Measurements from ENCODE around the gene SLC2A4.
"Not testable (repeated sequence)": the region's sequence is repeated elsewhere in the genome, so short reads cannot be mapped to it uniquely, and the experiment has no call there.

SLC2A4 gene

DNA sequence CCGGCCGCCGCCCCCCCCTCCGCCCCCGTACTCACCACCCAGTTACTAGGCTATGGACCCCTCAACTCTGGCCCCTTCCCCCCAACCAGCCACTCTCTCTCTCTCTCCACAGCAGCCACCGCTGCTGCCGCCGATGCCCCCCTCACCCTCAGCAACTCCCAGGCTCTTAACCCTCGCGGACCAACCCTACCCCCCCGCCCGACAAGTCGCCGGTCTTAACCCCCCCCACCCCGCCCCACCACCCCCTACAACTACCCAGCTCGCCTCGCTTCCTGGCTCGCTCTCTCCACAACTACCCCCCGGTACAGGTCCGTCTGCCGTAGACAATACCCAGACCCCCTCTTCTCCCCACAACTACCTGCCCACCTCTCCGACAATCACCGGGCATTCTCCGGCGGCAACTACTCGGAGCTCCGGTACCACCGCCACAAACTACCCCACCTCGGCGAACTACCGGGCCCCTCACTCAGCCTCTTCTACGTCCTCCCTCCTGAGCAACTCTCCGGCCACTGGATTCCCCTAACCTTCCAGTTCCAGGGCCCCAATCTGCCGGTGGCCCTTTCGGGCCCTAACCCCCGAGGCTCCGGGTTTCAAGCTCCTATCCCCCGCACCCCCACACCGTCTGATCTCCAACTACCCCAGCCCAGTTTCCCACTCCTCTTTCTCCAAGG, 43.0 kb upstream of the SLC2A4 start:
- Histone ChIP-seq H3K27me3 (replicated peaks; ENCODE audit: control insufficient read depth, insufficient read depth, low read length, poor library complexity, severe bottlenecking) (no peaks in the 10 kb centered on the region), H3K9me3 (ENCODE audit: control insufficient read depth, low read length) (no peaks in the 10 kb centered on the region), H3K4me3 (ENCODE audit: insufficient read depth, low read depth, low read length, poor library complexity, severe bottlenecking) (peak overlapping the region; percentile 95), H3K27ac (ENCODE audit: insufficient read depth, low read length, poor library complexity, severe bottlenecking) (peak overlapping the region; percentile 89), H3K4me1 (ENCODE audit: control insufficient read depth, insufficient read depth, low read length, poor library complexity, severe bottlenecking) (peaks cover 43% of the 10 kb centered on the region), H3K36me3 (ENCODE audit: control insufficient read depth, insufficient read depth, low read length) (peaks cover 21% of the 10 kb centered on the region)
- peak in 1 of 3 donors; percentile 23 for DNase-seq

DNA sequence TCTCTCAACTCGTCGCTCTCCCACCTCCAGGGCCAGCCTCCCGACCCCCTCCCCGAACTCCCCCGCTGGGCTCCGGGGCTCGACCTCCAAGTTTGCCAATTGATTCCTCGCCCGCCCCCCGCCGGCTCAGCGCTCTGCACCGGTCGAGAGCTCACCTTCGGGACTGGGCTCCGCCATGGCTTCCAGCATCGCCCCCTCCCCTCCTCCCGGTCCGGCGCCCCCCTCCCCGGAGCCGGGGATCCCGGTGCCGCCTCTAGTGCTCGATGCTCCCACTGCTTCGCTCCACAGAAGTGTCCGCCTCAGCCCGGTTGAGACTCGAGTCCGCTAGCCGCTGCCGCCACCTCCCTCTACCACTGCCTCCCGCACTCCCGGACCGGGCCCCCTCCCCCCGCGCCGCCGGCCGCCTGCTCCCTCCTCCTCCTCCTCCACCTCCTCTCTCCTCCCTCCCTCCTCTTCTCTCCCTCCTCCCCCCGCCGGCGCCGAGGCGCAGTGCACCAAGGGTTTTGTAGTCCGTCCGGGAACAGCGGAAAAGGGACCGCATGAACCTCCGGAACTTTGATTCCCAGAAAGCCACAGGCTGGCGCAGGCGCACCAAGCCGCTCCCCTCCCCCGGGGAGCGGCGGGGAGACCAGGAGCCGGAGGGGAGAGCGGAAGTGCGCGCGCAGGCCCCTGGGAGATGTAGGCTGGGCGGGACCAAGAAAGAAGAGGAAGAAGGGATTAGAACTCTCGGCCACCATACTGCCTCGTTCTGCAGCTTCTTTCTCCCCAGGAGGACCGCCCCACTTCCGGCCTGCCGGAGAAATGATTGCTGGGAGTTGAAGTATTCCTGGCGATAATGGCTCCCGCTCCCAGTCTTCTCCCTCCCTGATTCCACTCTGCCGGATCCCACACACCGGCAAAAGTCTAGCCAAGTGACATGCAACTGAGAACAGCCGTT, 42.2 kb upstream of the SLC2A4 start, which contains the start of gene PHF23:
Gene PHF23 (minus strand): TSS at position 367 of the 937 bp plus-strand sequence. CDS start 178 bp downstream, at position 189.
- Histone ChIP-seq H3K27me3 (replicated peaks; ENCODE audit: control insufficient read depth, insufficient read depth, low read length, poor library complexity, severe bottlenecking) (no peaks in the 10 kb centered on the region), H3K27ac (ENCODE audit: insufficient read depth, low read length, poor library complexity, severe bottlenecking) (peak within 1 kb of the TSS; percentile 89), H3K36me3 (ENCODE audit: control insufficient read depth, insufficient read depth, low read length) (peaks cover 23% of the 10 kb centered on the region), H3K4me3 (ENCODE audit: insufficient read depth, low read depth, low read length, poor library complexity, severe bottlenecking) (peak within 1 kb of the TSS; percentile 95), H3K9me3 (ENCODE audit: control insufficient read depth, low read length) (no peaks in the 10 kb centered on the region), H3K4me1 (ENCODE audit: control insufficient read depth, insufficient read depth, low read length, poor library complexity, severe bottlenecking) (peaks cover 40% of the 10 kb centered on the region)
- DNase-seq: peak; percentile 96 to 97 (median 97)

DNA sequence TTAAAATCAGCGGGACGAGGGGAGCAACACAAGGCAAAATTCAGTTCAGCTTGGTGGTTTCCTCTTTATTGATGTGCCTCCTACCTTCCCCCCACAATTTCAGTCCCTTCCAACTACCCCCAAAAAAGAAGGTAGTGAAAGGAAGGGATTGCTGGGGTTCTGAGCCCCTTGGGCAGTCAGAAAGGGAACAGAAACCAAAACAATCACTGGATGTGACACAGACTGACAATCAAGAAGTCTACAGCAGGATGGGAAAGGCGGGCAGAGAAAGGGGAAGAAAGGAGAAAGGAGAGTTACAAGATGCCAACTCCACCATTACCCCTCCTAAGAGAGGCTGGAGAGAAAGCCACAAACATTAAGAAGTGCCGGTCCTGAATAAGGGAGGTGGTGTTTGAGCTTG, 41.1 kb upstream of the SLC2A4 start:
- Histone ChIP-seq H3K4me1 (ENCODE audit: control insufficient read depth, insufficient read depth, low read length, poor library complexity, severe bottlenecking) (peaks cover 31% of the 10 kb centered on the region), H3K27me3 (replicated peaks; ENCODE audit: control insufficient read depth, insufficient read depth, low read length, poor library complexity, severe bottlenecking) (no peaks in the 10 kb centered on the region), H3K36me3 (ENCODE audit: control insufficient read depth, insufficient read depth, low read length) (peaks cover 29% of the 10 kb centered on the region), H3K4me3 (ENCODE audit: insufficient read depth, low read depth, low read length, poor library complexity, severe bottlenecking) (no peak overlapping the region), H3K9me3 (ENCODE audit: control insufficient read depth, low read length) (no peaks in the 10 kb centered on the region), H3K27ac (ENCODE audit: insufficient read depth, low read length, poor library complexity, severe bottlenecking) (no peak overlapping the region)
- DNase-seq: no peak

DNA sequence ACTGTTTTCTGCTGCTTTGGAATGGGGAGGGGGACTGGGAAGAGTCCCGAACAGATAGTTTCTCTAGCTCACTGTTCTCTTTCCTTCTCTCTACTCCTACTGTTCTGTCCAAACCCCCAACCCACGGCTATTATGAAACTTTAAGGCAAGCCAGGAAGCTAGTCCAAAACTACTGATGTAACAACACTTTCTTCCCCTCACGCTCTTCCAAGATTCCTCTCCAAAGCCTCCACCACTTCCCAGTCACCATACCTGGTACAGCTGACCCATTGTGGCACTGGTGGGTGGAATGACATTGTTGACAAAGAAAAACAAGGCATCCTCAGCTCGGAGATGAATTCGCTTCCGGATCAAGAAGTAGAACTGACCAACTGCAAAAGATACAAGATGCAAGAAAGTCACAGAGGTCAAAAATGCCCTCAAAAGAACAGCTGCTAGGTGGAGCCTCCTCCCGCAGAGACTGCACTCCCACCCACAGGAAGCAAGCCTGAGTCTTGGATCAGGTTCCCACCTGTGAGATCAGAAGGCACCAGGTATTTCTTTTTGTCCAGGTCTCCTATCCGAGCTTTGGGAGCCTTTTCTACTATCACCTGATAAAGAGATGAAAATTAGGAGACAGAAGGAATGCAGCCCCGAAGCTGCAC, 40.3 kb upstream of the SLC2A4 start:
- DNase-seq: no peak
- peaks cover 31% of the 10 kb centered on the region for H3K4me1 ChIP-seq (ENCODE audit: control insufficient read depth, insufficient read depth, low read length, poor library complexity, severe bottlenecking)
- peak overlapping the region; percentile 88 for H3K4me3 ChIP-seq (ENCODE audit: insufficient read depth, low read depth, low read length, poor library complexity, severe bottlenecking)
- H3K36me3 ChIP-seq (ENCODE audit: control insufficient read depth, insufficient read depth, low read length): peaks cover 29% of the 10 kb centered on the region
- no peaks in the 10 kb centered on the region for H3K9me3 ChIP-seq (ENCODE audit: control insufficient read depth, low read length)
- H3K27me3 ChIP-seq (replicated peaks; ENCODE audit: control insufficient read depth, insufficient read depth, low read length, poor library complexity, severe bottlenecking): no peaks in the 10 kb centered on the region
- H3K27ac ChIP-seq (ENCODE audit: insufficient read depth, low read length, poor library complexity, severe bottlenecking): peak overlapping the region; percentile 94

DNA sequence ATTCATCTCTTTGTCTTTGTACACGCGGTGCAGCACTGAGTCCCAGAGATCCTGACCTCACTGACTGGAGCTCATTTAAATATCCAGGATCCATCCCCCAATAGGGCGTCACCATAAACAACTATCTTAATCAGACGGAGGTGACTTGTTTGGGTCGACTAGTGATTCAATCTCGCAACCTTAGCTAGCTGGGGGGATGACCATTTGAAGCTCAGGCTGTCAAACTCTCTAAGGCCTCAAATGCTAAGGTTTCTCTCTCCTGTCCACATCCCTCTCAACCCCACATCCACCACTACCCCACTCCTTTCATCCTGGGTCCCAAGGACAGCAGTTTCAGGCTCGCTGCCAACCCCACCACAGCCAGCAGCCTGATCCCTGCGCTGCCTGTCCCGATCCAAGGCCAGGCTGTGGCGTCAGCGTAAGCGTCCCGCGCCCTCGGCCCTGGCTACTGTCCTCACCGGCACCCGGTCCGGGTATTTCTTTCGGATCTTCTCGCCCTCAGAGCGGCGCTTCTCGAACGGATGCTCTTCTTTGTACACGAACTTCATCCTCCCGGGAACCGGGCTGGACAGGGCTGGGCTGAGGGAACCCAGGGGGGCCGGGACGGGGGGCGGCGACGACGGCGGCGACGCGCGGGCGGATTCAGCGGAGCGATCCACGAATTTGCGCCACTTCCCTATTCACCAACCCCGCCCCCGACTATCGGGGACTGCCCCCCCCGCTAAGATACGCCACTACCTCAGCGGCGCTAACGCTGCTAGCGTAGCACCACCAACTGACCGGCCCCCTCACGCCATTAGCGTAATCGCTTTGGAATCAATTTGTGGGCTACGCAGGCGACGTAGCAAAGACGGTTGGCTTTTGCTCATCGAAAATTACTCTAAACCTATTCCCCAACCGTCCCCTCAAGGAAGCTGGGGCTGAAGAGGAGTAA, 39.5 kb upstream of the SLC2A4 start, which contains the start of gene GABARAP:
Gene GABARAP (minus strand): TSS at position 667 of the 934 bp plus-strand sequence. CDS start 119 bp downstream, at position 548.
- peak within 1 kb of the TSS; percentile 88 for H3K4me3 ChIP-seq (ENCODE audit: insufficient read depth, low read depth, low read length, poor library complexity, severe bottlenecking)
- peaks cover 31% of the 10 kb centered on the region for H3K4me1 ChIP-seq (ENCODE audit: control insufficient read depth, insufficient read depth, low read length, poor library complexity, severe bottlenecking)
- H3K9me3 ChIP-seq (ENCODE audit: control insufficient read depth, low read length): no peaks in the 10 kb centered on the region
- peaks cover 27% of the 10 kb centered on the region for H3K36me3 ChIP-seq (ENCODE audit: control insufficient read depth, insufficient read depth, low read length)
- DNase-seq: peak; percentile 89 to 90 (median 90)
- peak within 1 kb of the TSS; percentile 94 for H3K27ac ChIP-seq (ENCODE audit: insufficient read depth, low read length, poor library complexity, severe bottlenecking)
- no peaks in the 10 kb centered on the region for H3K27me3 ChIP-seq (replicated peaks; ENCODE audit: control insufficient read depth, insufficient read depth, low read length, poor library complexity, severe bottlenecking)

DNA sequence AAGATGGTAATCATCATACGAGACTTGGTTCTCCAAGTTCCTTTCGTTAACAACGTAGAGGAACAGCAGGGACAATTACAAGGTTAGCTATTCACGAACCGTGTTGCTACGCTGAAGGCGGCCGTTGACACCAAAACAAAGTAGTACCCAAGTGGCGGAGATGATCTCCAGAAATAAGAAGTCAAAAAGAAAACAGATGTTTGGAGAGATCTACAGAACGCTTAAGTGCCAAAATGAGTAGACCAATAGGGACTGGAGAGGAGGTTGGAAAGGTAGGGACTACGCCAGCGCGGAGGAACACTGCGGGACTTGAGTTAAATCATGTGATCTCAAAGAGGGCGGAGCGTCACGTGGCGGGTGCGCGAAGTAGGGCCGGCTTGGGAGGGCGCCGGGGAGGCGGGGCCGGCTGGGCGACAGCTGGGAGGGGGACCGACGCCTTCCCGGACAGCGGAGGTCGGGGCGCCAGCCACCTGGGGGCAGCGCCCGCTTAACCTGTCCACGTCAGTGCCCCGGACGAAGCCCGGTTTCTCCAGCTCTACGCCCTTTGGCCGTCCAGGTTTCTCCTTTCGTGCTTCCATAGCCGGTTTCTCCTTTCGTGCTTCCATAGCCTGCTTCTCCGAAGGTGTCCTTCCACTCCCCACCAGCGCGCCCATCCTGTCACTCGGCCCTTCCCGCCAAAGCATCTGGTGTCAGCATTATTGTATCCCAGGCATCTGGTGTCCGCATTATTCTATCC, 38.6 kb upstream of the SLC2A4 start:
- H3K9me3 ChIP-seq (ENCODE audit: control insufficient read depth, low read length): no peaks in the 10 kb centered on the region
- H3K4me1 ChIP-seq (ENCODE audit: control insufficient read depth, insufficient read depth, low read length, poor library complexity, severe bottlenecking): peaks cover 24% of the 10 kb centered on the region
- peak overlapping the region; percentile 94 for H3K27ac ChIP-seq (ENCODE audit: insufficient read depth, low read length, poor library complexity, severe bottlenecking)
- H3K27me3 ChIP-seq (replicated peaks; ENCODE audit: control insufficient read depth, insufficient read depth, low read length, poor library complexity, severe bottlenecking): no peaks in the 10 kb centered on the region
- DNase-seq: peak; percentile 88 to 93 (median 88)
- H3K36me3 ChIP-seq (ENCODE audit: control insufficient read depth, insufficient read depth, low read length): peaks cover 27% of the 10 kb centered on the region
- H3K4me3 ChIP-seq (ENCODE audit: insufficient read depth, low read depth, low read length, poor library complexity, severe bottlenecking): peak overlapping the region; percentile 88

DNA sequence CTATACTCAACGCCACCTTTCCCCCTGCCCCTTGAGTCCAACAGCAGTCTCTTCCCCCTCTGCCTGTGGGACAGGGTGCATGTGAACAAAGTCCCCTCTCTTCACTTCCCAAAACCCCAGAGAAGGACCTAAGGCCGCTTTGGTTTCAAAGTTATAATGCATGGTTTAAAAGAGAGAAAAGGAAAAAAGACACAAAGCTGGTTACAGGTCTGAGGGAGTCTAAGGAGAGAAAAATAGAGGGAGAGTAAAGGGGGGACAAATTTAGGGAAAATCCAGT, 38.1 kb upstream of the SLC2A4 start:
- peaks cover 24% of the 10 kb centered on the region for H3K4me1 ChIP-seq (ENCODE audit: control insufficient read depth, insufficient read depth, low read length, poor library complexity, severe bottlenecking)
- DNase-seq: no peak
- H3K27ac ChIP-seq (ENCODE audit: insufficient read depth, low read length, poor library complexity, severe bottlenecking): peak overlapping the region; percentile 94
- peak overlapping the region; percentile 88 for H3K4me3 ChIP-seq (ENCODE audit: insufficient read depth, low read depth, low read length, poor library complexity, severe bottlenecking)
- H3K9me3 ChIP-seq (ENCODE audit: control insufficient read depth, low read length): no peaks in the 10 kb centered on the region
- H3K36me3 ChIP-seq (ENCODE audit: control insufficient read depth, insufficient read depth, low read length): peaks cover 27% of the 10 kb centered on the region
- H3K27me3 ChIP-seq (replicated peaks; ENCODE audit: control insufficient read depth, insufficient read depth, low read length, poor library complexity, severe bottlenecking): no peaks in the 10 kb centered on the region

DNA sequence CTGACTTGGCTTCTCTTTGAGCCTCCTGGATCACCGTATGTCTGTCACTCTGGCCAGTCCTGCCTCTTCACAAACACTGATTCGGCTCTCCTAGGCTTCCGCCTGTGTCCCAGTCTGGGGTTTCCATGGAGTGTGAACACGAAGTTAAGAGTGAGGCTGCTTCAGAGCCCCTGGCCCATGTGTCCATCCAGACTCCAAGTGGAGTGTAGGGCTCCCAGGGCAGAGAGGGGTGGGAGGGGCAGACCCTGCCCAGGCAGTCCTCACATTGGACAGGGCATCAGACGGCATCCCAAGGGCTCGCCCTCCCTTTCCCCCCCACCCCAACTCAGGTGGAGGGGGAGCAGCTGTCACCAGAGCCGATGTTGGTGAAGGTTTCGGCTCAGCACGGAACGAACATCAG, 37.7 kb upstream of the SLC2A4 start:
- H3K9me3 ChIP-seq (ENCODE audit: control insufficient read depth, low read length); H3K4me3 ChIP-seq (ENCODE audit: insufficient read depth, low read depth, low read length, poor library complexity, severe bottlenecking); DNase-seq; H3K27me3 ChIP-seq (replicated peaks; ENCODE audit: control insufficient read depth, insufficient read depth, low read length, poor library complexity, severe bottlenecking): not testable (repeated sequence)
- H3K27ac ChIP-seq (ENCODE audit: insufficient read depth, low read length, poor library complexity, severe bottlenecking): peak overlapping the region; percentile 94
- peaks cover 27% of the 10 kb centered on the region for H3K36me3 ChIP-seq (ENCODE audit: control insufficient read depth, insufficient read depth, low read length)
- H3K4me1 ChIP-seq (ENCODE audit: control insufficient read depth, insufficient read depth, low read length, poor library complexity, severe bottlenecking): peaks cover 26% of the 10 kb centered on the region

DNA sequence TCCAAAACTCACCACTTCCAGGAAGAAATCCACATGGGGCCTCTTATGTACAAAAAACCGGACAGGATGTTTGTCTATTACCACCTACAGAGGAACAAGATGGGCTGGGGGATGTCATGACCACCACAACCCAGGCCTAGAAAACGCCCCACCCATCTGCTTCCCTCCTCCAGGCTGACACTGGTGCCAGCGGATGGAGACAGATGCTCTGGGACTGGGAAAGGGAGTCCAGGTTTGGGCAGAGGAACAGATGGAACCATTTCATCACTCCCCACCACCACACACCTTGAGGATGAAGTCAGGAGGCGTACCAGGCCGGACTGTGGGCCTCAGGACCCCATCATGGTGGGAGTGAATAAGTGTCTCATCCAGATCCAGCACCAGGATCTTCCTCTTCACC, 34.7 kb upstream of the SLC2A4 start:
- no peak overlapping the region for H3K27ac ChIP-seq (ENCODE audit: insufficient read depth, low read length, poor library complexity, severe bottlenecking)
- H3K27me3 ChIP-seq (replicated peaks; ENCODE audit: control insufficient read depth, insufficient read depth, low read length, poor library complexity, severe bottlenecking): no peaks in the 10 kb centered on the region
- no peak overlapping the region for H3K4me3 ChIP-seq (ENCODE audit: insufficient read depth, low read depth, low read length, poor library complexity, severe bottlenecking)
- H3K36me3 ChIP-seq (ENCODE audit: control insufficient read depth, insufficient read depth, low read length): peaks cover 20% of the 10 kb centered on the region
- DNase-seq: no peak
- peaks cover 27% of the 10 kb centered on the region for H3K4me1 ChIP-seq (ENCODE audit: control insufficient read depth, insufficient read depth, low read length, poor library complexity, severe bottlenecking)
- H3K9me3 ChIP-seq (ENCODE audit: control insufficient read depth, low read length): no peaks in the 10 kb centered on the region

All from effector memory CD4-positive, alpha-beta T cell (primary cell).